Testis (tissue), 3 donors: ENCODE measurements around the gene PIF1. TPM values are rescaled to one million over a fixed set of nuclear protein-coding genes. Genes with fewer than 3 reads are reported as not detected.

Experiments used
- DNase-seq: peaks from one replicate; pipeline ENCODE4 v3.0.0-alpha.2; 2019
- H3K27ac ChIP-seq, 2 donors: fragments of 200-600 bp; sonication (generic); one replicate each; pipeline ENCODE4 v1.5.1; 2019
- H3K27me3 ChIP-seq: fragments of 200-600 bp; sonication (generic); one replicate; pipeline ENCODE4 v1.5.1; 2019
- H3K36me3 ChIP-seq: fragments of 200-600 bp; sonication (generic); one replicate; pipeline ENCODE4 v1.5.1; 2017; ENCODE audit warnings: low read depth; ENCODE audit errors: missing control alignments
- H3K4me1 ChIP-seq: fragments of 200-600 bp; sonication (generic); one replicate; pipeline ENCODE4 v1.5.1; 2019
- H3K4me3 ChIP-seq, 2 donors: fragments of 200-600 bp; sonication (generic); one replicate each; pipeline ENCODE4 v1.5.1; 2017 to 2019
- H3K9me3 ChIP-seq: fragments of 200-600 bp; sonication (generic); one replicate; pipeline ENCODE4 v1.5.1; 2017
- CTCF ChIP-seq, 3 experiments: fragments of 450-650 bp in 2 of 3; fragments of 200-600 bp in 1 of 3; sonication (generic) in 1 of 3; IDR thresholded peaks; one replicate each; pipeline ENCODE4 v1.5.1; 2016 to 2019; ENCODE audit warnings: antibody characterized with exemption in 3 of 3, mild to moderate bottlenecking in 2 of 3, moderate library complexity in 1 of 3
- POLR2A ChIP-seq: fragments of 450-650 bp; IDR thresholded peaks from one replicate; pipeline ENCODE4 v1.6.1; 2017; ENCODE audit warnings: antibody characterized with exemption, mild to moderate bottlenecking, moderate library complexity
- WGBS, 2 donors: methylation state at CpG; one replicate each; pipeline ENCODE4 v1.1.5; 2018; 5-methylcytosine and 5-hydroxymethylcytosine counted together
- intact Hi-C: fragments of 100-400 bp; cut with DNase I; formaldehyde crosslinking; loops from one replicate; pipeline ENCODE4 v1.15.1; 2023; ENCODE audit warnings: low total_unique reads
- polyA plus RNA-seq: library from polyadenylated mRNA; stranded (reverse); fragments of 350-450 nt; fragmentation: Illumina TruSeq; extraction: RNeasy Lipid Tissue Mini Kit (QIAGEN cat#74804); gene quantifications from one replicate; pipeline ENCODE4 v1.2.3, GENCODE V29; 2014; ENCODE audit warnings: low read depth, low replicate concordance; ENCODE audit not compliant: insufficient read depth
- total RNA-seq, 2 donors: library from RNA; depleted of rRNA; stranded (reverse); fragments of >200 nt; gene quantifications; one replicate each; pipeline ENCODE4 v1.2.3, GENCODE V29; 2016

Gene PIF1
- total and polyA plus RNA-seq, 3 donors from 2014 or later: 3.4 to 19.1 (median 6.9) TPM

GRCh38 chr15:64813075-64813474, 12.4 kb downstream of the PIF1 start:
- peaks cover 4% of the 10 kb centered on the region for H3K4me1 ChIP-seq
- TF ChIP-seq CTCF (IDR thresholded peaks at IDR 0.05) (no peak), POLR2A (no peak)
- H3K4me3 ChIP-seq: no peak overlapping the region
- no peaks in the 10 kb centered on the region for H3K36me3 ChIP-seq
- no peaks in the 10 kb centered on the region for H3K9me3 ChIP-seq
- WGBS, 2 donors: 36 to 40% methylated on average over 4 to 6 of the region's 6 CpGs
- no peaks in the 10 kb centered on the region for H3K27me3 ChIP-seq
- peak; percentile 84 for DNase-seq
- H3K27ac ChIP-seq: no peak overlapping the region
- intact Hi-C loops: no loop called here

- no peak overlapping the region for H3K27ac ChIP-seq
- DNase-seq: no peak
- peaks cover 4% of the 10 kb centered on the region for H3K4me1 ChIP-seq
- TF ChIP-seq CTCF (IDR thresholded peaks at IDR 0.05) (no peak), POLR2A (no peak)
- H3K9me3 ChIP-seq: no peaks in the 10 kb centered on the region
- intact Hi-C loops: no loop called here
- no peak overlapping the region for H3K4me3 ChIP-seq
- WGBS, 2 donors: 78 to 82% methylated on average over 6 of the region's 6 CpGs
- H3K36me3 ChIP-seq: no peaks in the 10 kb centered on the region
- H3K27me3 ChIP-seq: no peaks in the 10 kb centered on the region
These were observed 14.7 kb downstream of the PIF1 start for GRCh38 chr15:64810497-64811326.

GRCh38 chr15:64809649-64810496, 15.6 kb downstream of the PIF1 start:
- Histone ChIP-seq H3K4me3 (no peak overlapping the region), H3K27ac (no peak overlapping the region), H3K9me3 (no peaks in the 10 kb centered on the region), H3K27me3 (no peaks in the 10 kb centered on the region), H3K4me1 (peaks cover 4% of the 10 kb centered on the region), H3K36me3 (no peaks in the 10 kb centered on the region)
- 38 to 39% methylated on average over 14 of the region's 14 CpGs for WGBS, 2 donors
- intact Hi-C loops: loop anchor here (10.0 kb wide), 1 partner anchor 65 kb away; no protein-coding TSS in a partner anchor
- TF ChIP-seq POLR2A (no peak), CTCF (IDR thresholded peaks at IDR 0.05) (peak; percentile 81 to 87 (median 83))
- DNase-seq: peak; percentile 90

- intact Hi-C loops: loop anchor here (10.0 kb wide), 1 partner anchor 64 kb away; no protein-coding TSS in a partner anchor
- no peak overlapping the region for H3K4me3 ChIP-seq
- no peak for DNase-seq
- peaks cover 4% of the 10 kb centered on the region for H3K4me1 ChIP-seq
- H3K9me3 ChIP-seq: no peaks in the 10 kb centered on the region
- H3K27me3 ChIP-seq: no peaks in the 10 kb centered on the region
- H3K27ac ChIP-seq: no peak overlapping the region
- H3K36me3 ChIP-seq: no peaks in the 10 kb centered on the region
- TF ChIP-seq POLR2A (no peak), CTCF (IDR thresholded peaks at IDR 0.05) (no peak)
- 78 to 84% methylated on average over 10 of the region's 10 CpGs for WGBS, 2 donors
These were observed 16.5 kb downstream of the PIF1 start for GRCh38 chr15:64808785-64809453.
